OCI-LY7 (cell line): Measurements from ENCODE around the gene SNRNP35.

Experiments
- EZH2phosphoT487 ChIP-seq: fragments of 200-600 bp; sonication (generic); IDR thresholded peaks from 2 replicates; pipeline ENCODE4 v1.6.1; 2018; ENCODE audit warnings: low read depth, borderline replicate concordance, mild to moderate bottlenecking, mixed run types, antibody characterized with exemption, low read length, moderate library complexity, mixed read lengths
- TF ChIP-seq, protein P1 (sequence below): fragments of 200-600 bp; sonication (generic); conservative IDR thresholded peaks from 2 replicates; pipeline ENCODE4 v1.5.1; 2014; ENCODE audit warnings: mild to moderate bottlenecking, antibody characterized with exemption, low read length, moderate library complexity, mixed read lengths

DNA sequence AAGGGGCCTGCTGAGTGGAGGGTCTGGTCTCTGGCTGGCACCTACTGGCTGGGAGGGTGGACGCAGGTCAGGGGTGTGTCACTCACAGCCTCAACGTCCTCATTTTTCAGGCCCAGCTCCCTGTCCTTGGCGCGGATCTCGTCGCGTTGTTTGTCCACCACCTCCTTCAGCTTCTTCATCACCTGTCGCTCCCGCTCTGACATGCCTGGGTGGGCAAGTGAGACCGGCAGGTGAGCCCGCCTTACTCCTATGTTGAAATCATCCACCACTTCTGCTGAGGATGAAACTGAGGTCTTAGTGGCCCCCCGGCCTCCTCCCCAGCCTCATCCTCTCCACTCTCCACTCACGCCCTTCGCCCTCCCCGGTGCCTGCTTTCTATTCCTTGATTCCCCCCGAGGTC, 41.4 kb downstream of the SNRNP35 start:
- TF ChIP-seq, protein P1, sequence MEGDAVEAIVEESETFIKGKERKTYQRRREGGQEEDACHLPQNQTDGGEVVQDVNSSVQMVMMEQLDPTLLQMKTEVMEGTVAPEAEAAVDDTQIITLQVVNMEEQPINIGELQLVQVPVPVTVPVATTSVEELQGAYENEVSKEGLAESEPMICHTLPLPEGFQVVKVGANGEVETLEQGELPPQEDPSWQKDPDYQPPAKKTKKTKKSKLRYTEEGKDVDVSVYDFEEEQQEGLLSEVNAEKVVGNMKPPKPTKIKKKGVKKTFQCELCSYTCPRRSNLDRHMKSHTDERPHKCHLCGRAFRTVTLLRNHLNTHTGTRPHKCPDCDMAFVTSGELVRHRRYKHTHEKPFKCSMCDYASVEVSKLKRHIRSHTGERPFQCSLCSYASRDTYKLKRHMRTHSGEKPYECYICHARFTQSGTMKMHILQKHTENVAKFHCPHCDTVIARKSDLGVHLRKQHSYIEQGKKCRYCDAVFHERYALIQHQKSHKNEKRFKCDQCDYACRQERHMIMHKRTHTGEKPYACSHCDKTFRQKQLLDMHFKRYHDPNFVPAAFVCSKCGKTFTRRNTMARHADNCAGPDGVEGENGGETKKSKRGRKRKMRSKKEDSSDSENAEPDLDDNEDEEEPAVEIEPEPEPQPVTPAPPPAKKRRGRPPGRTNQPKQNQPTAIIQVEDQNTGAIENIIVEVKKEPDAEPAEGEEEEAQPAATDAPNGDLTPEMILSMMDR: no peak
- no peak for TF ChIP-seq EZH2phosphoT487
